DOHH2 (cell line): Measurements from ENCODE around the gene NR2C2.

Source experiments
- H3F3A ChIP-seq: fragments of 200-600 bp; sonication (generic), shearing (Covaris generic); 2 replicates; pipeline ENCODE4 v1.6.0; 2016; ENCODE audit warnings: antibody characterized with exemption, mild to moderate bottlenecking; ENCODE audit not compliant: control insufficient read depth, insufficient read depth
- H3K27ac ChIP-seq: fragments of 200-600 bp; sonication (generic); 2 replicates; pipeline ENCODE4 v1.5.1; 2014; ENCODE audit warnings: low read depth, mild to moderate bottlenecking, low read length, moderate library complexity
- H3K27me3 ChIP-seq: fragments of 200-600 bp; sonication (generic); 2 replicates; pipeline ENCODE4 v1.6.1; 2014; ENCODE audit warnings: mild to moderate bottlenecking, low read length, mixed read lengths; ENCODE audit not compliant: control insufficient read depth
- H3K36me3 ChIP-seq: fragments of 200-600 bp; sonication (generic); 2 replicates; pipeline ENCODE4 v1.6.1; 2014; ENCODE audit warnings: mild to moderate bottlenecking, low read length, moderate library complexity, mixed read lengths; ENCODE audit not compliant: control insufficient read depth
- H3K4me1 ChIP-seq: fragments of 200-600 bp; sonication (generic); 2 replicates; pipeline ENCODE4 v1.6.1; 2014; ENCODE audit warnings: mild to moderate bottlenecking, low read length, mixed read lengths; ENCODE audit not compliant: control insufficient read depth
- H3K4me2 ChIP-seq: fragments of 200-600 bp; sonication (generic); 2 replicates; pipeline ENCODE4 v1.6.0; 2014; ENCODE audit warnings: mild to moderate bottlenecking, low read length, moderate library complexity
- H3K4me3 ChIP-seq: fragments of 200-600 bp; sonication (generic); 2 replicates; pipeline ENCODE4 v1.5.1; 2014; ENCODE audit warnings: mild to moderate bottlenecking, low read length, mixed read lengths
- H3K79me2 ChIP-seq: fragments of 200-600 bp; sonication (generic); 2 replicates; pipeline ENCODE4 v1.6.1; 2014; ENCODE audit warnings: mild to moderate bottlenecking, low read length, mixed read lengths; ENCODE audit not compliant: control insufficient read depth
- H3K9me2 ChIP-seq: fragments of 200-600 bp; sonication (generic); replicated peaks from 2 replicates; pipeline ENCODE4 v1.6.1; 2014; ENCODE audit warnings: mild to moderate bottlenecking, low read length, mixed read lengths; ENCODE audit not compliant: control insufficient read depth
- H3K9me3 ChIP-seq: fragments of 200-600 bp; sonication (generic); 2 replicates; pipeline ENCODE4 v1.6.1; 2014; ENCODE audit warnings: antibody characterized with exemption, low read length, mixed read lengths; ENCODE audit not compliant: control insufficient read depth, insufficient read depth
- H4K20me1 ChIP-seq: fragments of 200-600 bp; sonication (generic); 2 replicates; pipeline ENCODE4 v1.6.0; 2014; ENCODE audit warnings: low read depth, mild to moderate bottlenecking, antibody characterized with exemption, low read length, moderate library complexity; ENCODE audit not compliant: control insufficient read depth, insufficient read depth
- EZH2phosphoT487 ChIP-seq: fragments of 200-600 bp; sonication (generic); IDR thresholded peaks from 2 replicates; pipeline ENCODE4 v1.6.1; 2017; ENCODE audit warnings: borderline replicate concordance, mild to moderate bottlenecking, antibody characterized with exemption, low read length, moderate library complexity, mixed read lengths
- TF ChIP-seq, protein P1 (sequence below): fragments of 200-600 bp; sonication (generic); IDR thresholded peaks from one replicate; pipeline ENCODE4 v1.5.1; 2014; ENCODE audit warnings: antibody characterized with exemption, mild to moderate bottlenecking, low read depth, low read length; ENCODE audit not compliant: poor library complexity, severe bottlenecking

The NR2C2 gene

DNA sequence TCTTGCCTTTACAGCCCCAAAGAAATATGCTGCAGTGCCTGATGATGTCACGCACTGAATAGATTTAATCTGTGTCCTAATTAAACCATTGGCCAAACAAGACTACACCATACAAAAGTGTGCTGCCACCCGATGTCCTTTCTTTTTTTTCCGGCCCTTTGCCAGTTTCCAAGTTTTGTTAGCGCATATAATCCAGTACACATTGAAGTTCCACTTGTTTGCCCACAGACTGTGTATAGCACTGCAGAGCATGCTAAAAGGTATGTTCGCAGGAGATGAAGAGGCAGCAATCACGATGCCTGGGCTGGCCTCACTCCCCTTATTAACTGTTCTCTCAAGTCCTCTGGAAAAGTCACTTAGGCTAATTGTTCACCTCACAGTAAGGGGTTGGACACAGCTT, 90.9 kb downstream of the NR2C2 start:
- no peak overlapping the region for H3K4me3 ChIP-seq
- no peak overlapping the region for H3K27ac ChIP-seq
- TF ChIP-seq, protein P1, sequence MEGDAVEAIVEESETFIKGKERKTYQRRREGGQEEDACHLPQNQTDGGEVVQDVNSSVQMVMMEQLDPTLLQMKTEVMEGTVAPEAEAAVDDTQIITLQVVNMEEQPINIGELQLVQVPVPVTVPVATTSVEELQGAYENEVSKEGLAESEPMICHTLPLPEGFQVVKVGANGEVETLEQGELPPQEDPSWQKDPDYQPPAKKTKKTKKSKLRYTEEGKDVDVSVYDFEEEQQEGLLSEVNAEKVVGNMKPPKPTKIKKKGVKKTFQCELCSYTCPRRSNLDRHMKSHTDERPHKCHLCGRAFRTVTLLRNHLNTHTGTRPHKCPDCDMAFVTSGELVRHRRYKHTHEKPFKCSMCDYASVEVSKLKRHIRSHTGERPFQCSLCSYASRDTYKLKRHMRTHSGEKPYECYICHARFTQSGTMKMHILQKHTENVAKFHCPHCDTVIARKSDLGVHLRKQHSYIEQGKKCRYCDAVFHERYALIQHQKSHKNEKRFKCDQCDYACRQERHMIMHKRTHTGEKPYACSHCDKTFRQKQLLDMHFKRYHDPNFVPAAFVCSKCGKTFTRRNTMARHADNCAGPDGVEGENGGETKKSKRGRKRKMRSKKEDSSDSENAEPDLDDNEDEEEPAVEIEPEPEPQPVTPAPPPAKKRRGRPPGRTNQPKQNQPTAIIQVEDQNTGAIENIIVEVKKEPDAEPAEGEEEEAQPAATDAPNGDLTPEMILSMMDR: no peak
- TF ChIP-seq EZH2phosphoT487: no peak
- H3K36me3 ChIP-seq: peaks cover 83% of the 10 kb centered on the region
- H4K20me1 ChIP-seq: peaks cover 3% of the 10 kb centered on the region; the same call in 1 of the 2 replicates
- no peak overlapping the region for H3K4me2 ChIP-seq
- 0 out of 2 replicates have a peak, but pooled peaks cover 6% of the 10 kb centered on the region for H3F3A ChIP-seq
- no peaks in the 10 kb centered on the region for H3K79me2 ChIP-seq
- H3K9me2 ChIP-seq: no peaks in the 10 kb centered on the region
- H3K27me3 ChIP-seq: no peaks in the 10 kb centered on the region
- H3K9me3 ChIP-seq: no peaks in the 10 kb centered on the region
- no peaks in the 10 kb centered on the region for H3K4me1 ChIP-seq

GRCh38 chr3:15040844-15041243, 93.5 kb downstream of the NR2C2 start:
- no peaks in the 10 kb centered on the region for H3K4me1 ChIP-seq
- no peak overlapping the region for H3K4me3 ChIP-seq
- no peaks in the 10 kb centered on the region for H3K79me2 ChIP-seq
- H3K27me3 ChIP-seq: no peaks in the 10 kb centered on the region
- H3K27ac ChIP-seq: no peak overlapping the region
- H3K9me3 ChIP-seq: no peaks in the 10 kb centered on the region
- peaks cover 89% of the 10 kb centered on the region for H3K36me3 ChIP-seq
- H4K20me1 ChIP-seq: no peaks in the 10 kb centered on the region
- no peaks in the 10 kb centered on the region for H3K9me2 ChIP-seq
- no peak for TF ChIP-seq EZH2phosphoT487
- TF ChIP-seq, protein P1: no peak
- H3F3A ChIP-seq: peaks cover 11% of the 10 kb centered on the region; the same call in 1 of the 2 replicates
- H3K4me2 ChIP-seq: no peak overlapping the region

- TF ChIP-seq, protein P1: no peak
- TF ChIP-seq EZH2phosphoT487: no peak
- H3K27ac ChIP-seq: no peak overlapping the region
- no peaks in the 10 kb centered on the region for H3K9me2 ChIP-seq
- H3F3A ChIP-seq: peaks cover 11% of the 10 kb centered on the region; the same call in 1 of the 2 replicates
- no peaks in the 10 kb centered on the region for H3K79me2 ChIP-seq
- H3K4me2 ChIP-seq: no peak overlapping the region
- H4K20me1 ChIP-seq: no peaks in the 10 kb centered on the region
- no peaks in the 10 kb centered on the region for H3K9me3 ChIP-seq
- no peaks in the 10 kb centered on the region for H3K27me3 ChIP-seq
- H3K36me3 ChIP-seq: peaks cover 95% of the 10 kb centered on the region
- H3K4me3 ChIP-seq: no peak overlapping the region
- H3K4me1 ChIP-seq: no peaks in the 10 kb centered on the region
Measured at GRCh38 chr3:15041950-15042349, 94.6 kb downstream of the NR2C2 start.
